Inflammatory macrophage treated with lipopolysaccharide for 1 hour (primary cell): Measurements from ENCODE around the gene AEN.
"Not testable (repeated sequence)": the region's sequence is repeated elsewhere in the genome, so short reads cannot be mapped to it uniquely, and the experiment has no call there.

Experiments
- DNase-seq, 2 donors: peaks; one replicate each; pipeline ENCODE4 v3.0.0-alpha.2; 2020 to 2022

Gene AEN

DNA sequence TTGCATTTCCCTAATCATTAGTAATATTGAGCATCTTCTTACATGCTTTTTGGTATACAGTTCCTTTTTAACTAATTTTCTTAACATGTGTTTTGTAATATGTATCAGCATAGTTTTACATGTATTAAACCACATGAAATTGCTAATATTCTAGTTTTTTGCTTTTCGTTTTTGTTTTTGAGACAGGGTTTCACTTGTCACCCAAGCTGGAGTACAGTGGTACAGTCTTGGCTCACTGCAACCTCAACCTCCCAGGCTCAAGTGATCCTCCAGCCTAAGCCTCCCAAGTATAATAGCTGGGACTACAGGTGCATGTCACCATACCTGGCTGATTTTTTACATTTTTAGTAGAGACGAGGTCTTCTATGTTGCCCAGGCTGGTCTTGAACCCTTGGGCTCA, 13.3 kb downstream of the AEN start:
- DNase-seq, result no peak

DNA sequence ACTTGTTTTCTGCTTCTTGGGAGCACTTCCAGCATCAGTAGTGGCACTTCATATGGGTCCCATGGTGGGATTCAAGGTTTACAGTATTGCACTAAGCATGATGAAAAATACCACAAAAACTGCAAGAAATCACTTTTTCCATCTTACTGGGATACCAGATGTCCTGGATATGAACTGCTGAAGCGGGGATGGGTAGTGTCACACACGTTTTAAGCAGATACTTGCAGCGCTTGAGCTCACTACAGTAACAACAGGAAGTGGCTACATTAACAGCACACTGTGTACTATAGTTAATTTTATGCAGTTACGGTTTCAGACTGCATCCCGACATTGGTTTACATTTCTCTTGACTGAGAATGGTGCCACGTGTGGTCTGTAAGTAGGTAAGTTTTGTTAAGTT, 14.2 kb downstream of the AEN start:
- no peak for DNase-seq

DNA sequence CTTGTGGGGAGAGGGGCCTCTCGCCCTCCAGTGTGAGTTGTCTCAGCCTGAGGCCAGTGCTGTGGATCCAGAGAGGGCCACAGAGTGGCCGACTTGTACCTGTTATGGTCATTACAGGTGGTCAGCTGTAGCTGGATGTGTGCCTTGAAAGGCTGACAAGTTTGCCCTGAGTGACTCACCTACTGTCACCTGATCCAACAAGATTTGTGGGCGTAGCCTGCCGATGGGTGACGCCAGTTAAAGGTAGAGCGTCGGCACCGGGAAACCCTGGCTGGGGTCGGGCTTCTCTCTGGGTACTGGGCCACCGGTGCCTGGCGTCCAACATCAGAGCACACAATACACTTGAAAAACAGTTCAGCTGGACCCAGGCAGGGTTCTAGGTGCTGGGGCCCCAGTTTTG, 14.9 kb downstream of the AEN start:
- no peak for DNase-seq

DNA sequence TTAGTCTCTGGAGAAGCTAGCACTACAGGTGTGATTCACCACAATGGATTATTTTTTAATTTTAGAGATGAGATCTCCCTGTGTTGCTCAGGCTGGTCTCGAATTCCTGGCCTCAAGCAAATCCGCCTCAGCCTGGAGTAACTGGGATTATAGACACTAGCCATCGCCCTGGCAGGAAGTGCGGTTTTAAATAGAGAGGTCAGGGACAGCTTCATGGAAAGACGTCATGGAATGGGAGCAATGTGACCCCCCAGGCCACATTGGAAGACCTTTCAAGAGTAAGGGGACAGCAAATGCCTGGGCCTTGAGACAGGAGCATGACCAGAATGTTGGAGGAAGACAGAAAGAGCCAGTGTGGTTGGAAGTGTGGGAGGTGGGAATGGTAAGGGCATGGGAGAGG, 15.5 kb downstream of the AEN start:
- no peak for DNase-seq

DNA sequence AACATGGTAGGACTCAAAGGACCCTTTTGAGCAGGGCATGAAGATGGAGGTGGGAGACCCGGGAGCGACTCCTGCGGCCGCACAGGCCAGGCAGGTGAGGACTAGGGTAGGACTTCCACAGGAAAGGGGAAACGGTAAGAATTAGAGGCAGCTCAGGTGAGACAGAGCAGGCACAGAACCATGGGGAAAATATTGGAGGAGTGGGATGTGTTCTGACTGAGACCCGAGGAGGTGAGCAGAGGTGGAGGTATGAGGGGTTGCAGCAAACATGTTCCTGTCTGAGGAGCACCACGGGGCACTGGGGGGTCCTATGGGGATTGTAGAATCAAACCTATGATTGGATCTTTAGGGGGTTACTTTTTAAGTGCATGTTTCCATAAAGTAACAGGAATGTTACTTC, 16.3 kb downstream of the AEN start:
- DNase-seq, result no peak

DNA sequence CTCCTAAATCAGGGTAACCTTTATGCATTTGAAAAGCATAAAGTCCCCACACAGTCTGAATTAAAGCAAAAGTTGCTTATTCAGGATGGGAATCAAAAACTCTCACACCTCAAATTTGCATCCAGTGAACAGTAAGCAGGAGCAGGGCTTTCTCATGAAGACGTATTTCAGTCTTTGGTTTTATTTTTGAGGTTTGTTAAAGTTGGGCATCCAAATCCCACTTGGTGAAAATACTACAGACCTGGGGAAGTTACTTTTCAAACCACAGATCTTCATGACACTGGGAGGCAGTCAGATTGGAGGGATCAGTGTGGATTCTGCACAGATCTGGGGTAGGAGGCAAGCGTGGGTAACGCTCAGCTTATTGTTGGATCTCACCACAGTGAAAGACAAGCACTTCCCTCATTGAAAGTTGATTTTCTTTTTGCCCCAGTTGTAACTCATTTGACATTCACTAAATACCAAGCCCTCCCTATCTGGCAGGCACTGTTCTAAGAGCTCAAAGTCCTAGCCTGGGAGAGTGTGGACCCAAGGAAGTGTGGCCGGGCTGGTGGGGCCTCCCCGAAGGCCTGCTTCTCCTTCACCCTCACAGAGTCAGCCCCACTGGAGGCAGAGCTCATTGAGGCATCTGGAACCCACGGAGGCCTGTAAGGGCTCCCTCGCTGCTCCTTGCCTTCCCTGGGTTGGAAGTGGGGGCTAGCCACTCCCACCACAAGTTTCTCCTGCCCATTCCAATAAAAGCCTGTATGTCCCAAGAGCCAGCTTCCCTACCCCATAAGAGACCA, 16.9 kb downstream of the AEN start:
- no peak for DNase-seq

DNA sequence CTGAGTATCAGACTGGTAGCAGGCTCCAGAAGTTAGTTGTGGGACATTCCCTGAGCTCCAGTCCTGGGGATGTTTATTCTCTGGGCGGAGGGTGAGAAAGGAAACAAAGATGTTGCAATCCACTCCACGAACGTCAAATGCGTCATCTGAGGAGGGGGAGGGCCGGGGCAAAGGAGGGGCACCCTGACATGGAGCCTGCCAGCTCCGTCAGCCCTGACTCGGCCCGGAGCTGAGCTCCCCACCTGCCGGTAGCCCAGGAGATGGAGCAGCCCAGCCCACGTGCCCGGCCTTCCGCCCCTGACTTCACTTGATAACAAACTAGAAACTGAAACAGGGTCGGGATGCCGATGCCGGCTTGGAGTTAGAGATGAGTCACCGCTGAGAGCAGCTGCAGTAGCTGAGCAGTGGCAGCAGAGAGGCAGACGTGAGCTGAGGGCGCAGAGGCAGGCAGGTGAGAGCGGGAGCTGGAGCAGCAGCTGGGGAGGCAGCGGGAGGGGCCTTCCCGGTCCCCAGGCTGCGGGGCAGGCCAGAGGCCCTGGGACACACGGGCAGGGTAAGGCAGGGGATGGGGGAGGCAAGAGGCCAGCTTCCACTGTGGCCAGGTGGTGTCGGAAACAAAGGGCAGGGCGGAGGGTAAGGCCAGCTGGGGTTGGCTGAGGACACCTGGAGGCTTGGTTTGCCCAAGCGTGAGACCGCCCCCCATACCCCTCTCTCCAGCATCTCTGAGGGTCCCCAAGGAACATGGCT, 17.7 kb downstream of the AEN start, which contains the start of gene ISG20:
TSS of gene ISG20 (plus strand) at position 391 of the 747 bp plus-strand sequence. CDS start at position 742, 351 bp downstream.
- peak; percentile 86 to 98 for DNase-seq

DNA sequence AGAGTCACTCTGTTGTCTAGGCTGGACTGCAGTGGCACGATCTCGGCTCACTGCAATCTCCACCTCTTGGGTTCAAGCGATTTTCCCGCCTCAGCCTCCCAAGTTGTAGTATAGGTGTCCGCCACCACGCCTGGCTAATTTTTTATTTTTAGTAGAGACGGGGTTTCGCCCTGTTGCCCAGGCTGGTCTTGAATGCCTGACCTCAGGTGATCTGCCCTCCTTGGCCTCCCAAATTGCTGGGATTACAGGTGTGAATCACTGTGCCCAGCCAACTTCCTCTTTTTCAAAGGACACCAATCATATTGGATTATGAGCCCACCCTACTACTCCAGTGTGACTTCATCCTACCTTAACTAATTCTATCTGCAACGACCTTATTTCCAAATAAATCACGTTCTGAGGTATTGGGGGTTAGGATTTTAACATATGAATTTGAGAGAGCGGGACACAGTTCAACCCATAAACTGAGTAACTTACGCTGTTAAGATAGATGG, 20.9 kb downstream of the AEN start:
- no peak for DNase-seq

DNA sequence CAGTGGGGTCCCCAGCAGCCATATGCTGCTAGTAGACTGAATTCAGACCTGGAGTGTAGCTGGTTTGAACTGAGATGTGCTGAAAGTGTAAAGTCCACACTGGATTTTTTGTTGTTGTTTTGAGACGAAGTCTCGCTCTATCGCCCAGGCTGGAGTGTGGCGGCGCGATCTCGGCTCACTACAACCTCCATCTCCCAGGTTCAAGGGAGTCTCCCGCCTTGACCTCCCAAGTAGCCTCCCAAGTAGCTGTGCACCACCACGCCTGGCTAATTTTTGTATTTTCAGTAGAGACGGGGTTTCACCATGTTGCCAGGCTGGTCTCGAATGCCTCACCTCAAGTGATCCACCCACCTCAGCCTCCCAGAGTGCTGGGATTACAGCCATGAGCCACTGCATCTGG, 21.4 kb downstream of the AEN start:
- not testable (repeated sequence) for DNase-seq

DNA sequence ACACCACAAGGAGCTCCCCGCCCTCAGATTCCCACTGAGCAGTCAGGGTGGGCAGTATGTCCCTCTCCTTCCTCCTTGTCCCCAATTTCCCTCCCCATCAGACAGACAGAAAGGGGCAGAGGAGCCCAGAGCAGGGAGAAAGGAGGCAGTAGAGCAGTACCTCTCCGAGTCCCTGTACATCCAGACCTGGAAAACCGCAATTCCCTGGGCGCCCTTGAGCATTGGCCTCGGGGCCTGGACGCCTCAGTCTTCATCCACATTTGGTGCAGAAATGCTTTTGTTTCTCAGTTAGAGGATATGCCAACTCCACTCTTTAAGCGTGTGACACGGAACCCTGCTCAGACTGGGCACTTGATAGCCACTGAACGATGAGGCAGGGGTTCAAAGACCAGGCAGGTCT, 23.6 kb downstream of the AEN start:
- DNase-seq, result no peak

DNA sequence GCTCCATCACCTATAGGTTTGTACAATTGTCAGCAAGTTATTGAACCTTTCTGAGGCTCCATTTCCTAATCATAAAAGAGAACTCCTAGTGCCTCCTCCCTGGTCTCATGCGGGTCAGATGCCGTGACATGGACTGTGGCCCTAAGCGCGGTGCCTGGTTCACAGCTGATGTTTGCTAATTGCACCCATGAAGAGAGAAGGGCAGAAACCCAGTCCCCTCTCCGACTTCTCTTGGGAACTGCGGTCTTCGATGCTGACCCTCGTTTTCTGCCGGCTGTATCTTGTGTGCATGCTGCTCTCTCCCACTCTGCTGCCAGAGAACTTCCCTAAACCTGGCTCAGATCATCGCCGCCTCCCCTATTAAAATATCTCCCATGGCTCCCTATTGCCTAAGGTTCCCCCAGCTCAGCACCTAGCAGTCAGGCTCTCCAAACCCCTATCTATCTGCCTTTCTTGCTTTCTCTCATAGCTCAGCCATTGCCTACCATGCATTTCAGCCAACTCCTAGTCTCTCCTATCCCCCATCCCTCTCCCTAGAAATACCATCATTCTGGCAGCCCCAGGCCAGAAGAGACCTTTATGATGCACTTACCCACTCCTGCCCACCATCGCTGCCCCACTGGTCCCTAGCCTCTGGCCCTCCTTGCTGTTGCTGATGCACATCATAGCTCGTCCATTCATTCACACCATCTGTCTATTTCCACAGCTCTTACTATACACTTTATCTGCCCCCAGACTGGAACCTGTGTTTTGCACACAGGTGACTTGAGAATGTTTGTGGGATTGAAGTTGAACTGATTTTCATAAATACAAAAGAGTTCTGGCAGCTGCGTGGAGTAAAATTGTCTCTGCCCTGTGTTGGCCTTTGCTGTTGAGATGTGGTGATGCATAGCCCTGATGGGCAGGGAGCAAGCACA, 24.3 kb downstream of the AEN start:
- DNase-seq, result no peak

DNA sequence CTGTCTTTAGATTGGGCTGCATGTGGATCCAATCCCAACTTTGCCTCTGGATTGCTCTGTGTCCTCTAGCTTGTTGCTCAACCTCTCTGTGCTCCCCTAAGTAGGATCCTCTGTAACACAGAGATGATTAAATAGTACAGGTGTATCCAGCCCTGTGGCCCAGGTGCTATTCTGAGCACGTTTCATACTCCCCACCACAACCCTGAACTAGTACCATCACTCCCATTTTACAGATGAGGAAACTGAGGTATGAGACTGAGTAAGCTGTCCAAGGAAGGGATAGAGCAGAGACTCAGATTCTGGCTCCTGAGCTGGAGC, 24.9 kb downstream of the AEN start:
- DNase-seq, result no peak

DNA sequence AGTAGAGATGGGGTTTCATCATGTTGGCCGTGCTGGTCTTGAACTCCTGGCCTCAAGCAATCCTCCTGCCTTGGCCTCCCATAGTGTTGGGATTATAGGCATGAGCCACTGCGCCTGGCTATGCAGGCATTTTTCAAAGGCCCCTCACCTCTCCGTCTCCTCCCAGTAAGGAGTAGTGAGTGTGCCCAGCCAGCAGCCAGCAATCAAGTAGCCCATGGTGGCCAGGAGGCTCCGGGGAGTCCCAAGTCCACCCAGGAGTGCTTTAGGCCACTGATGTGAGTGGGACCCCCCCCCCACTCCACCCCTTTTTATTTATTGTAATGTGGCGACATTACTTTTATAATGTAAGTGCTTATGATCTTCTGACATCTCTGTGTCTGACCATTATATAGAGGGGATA, 25.8 kb downstream of the AEN start:
- no peak for DNase-seq

DNA sequence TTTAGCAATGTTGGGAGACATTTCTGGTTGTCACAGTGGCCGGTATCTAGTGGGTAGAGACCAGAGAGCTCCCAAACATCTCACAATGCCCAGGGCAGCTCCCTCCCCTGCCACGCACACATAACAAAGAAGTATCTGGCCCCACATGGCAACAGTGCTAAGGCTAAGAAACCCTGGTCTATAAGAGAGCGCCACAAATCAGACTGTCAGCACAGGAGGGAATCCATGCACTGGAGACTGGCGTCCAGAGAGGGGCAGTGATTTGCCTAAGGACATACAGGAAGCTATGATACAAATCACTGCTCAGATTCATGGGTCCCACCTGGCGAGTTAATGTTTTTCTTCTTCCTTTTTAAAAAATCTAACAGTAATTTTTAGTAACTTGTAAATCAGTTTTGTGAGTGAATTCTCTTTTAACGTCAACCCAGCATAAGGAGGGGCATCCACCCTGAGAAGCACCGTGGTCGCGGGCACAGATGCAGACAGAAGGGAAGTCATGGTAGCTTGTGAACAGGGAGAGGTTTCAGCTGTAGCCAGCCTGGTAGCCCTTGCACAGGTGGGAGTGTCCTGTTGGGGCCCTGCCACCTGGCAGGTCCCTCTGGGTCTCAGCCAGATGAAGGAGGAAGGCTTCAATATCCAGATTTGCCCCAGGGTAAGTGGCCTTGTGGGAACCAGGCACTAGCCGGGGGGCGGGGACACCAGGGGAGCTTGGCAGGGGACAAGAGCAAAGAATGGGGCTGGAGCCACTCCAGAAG, 26.4 kb downstream of the AEN start:
- no peak for DNase-seq

DNA sequence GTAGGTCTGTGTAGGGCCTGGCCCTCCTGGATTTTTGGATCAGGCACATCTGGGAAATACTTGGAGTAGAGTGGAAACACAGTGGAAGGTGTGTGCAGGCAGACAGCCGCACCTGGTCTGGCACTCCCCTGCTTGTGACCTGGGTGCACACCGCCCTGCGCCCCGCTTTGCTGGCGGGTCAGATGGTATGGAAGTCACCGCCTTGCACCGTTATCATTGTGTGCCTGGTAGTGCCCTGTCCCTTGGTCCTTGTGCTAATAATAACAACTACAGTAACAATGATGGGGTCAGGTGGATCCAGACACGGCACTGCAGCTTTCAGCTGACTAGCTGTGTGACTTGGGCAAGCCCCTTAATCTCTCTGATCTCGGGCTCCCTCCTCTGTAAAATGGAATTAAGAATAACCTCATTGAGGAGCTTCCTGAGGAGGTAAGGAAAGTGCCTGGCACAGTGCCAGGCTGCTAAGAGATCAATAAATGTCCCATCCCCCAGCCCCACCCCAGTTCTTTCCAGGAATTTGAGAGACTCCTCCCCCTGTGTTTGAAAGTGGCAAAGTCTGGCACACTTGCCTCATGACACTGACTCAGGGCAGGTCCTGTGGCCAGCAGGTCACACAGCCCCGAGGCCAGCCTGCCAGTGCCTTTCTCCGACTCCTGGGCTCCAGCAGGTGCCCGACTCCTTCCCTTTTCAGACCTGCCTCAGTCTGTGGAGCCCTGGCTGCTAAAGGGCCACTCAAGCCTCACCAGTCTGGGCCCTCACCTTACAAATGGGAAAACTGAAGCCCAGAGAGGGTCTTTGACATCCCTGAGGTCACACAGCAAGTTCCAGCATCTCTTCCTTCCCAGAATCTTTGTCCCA, 27.4 kb downstream of the AEN start:
- no peak for DNase-seq

DNA sequence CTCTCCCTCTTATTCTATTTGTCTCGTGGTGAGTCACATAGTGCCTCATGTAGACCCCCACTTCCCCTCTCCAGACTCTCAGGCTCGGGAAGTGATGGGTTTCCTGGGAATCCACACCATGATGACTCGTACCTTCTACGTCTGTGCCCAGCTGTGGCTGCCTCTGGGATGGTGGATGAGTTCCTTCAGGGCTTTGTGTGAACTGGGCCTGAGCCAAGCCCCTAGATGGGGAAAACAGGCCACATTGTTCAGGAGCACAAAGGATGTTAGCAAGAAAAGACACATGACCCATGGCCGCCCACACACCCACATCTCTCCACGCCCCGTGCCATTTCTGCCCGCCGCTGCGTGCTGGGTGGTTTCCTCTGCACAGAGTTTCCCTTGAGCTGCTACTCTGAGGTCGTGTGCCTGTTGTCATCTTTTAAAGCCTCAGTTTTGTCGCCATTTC, 28.2 kb downstream of the AEN start:
- peak; percentile 25 to 55 for DNase-seq

DNA sequence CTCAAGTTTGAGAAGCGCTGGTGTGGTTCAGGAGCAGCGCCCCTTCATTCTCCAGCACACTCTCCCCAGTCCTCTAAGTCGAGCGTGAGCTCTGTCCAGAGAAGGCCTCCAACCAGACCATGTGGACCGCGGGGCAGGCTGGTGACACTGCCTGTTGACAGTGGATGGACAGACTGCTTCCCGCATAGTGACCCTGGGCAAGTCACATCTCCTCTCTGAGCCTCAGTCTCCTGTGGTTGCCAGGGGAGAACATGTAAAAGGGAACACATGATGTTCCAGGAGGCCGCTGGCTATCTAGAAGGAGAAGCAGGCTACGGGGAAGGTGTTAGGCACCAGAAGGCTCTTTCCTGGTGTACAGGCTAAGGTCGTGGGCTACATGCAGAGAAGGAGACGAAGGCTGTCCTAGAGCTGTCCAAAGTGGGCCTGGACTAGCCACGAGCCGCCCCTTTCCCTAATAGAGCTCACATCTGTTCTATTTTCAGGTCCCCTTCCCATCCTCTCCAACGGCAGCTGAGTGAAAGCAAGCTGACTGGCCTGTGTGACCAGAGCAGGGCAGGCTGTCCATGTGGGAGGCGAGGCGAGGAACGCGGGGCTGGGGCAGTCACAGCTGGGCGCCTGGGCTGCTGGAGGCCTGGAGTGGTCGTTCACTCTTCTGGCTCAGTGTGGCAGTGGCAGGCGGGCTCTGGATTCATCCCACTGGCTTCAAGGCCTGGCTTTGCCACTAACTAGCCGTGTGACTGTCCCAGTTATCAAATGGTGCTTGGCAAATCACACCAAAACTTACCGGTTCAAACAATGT, 28.8 kb downstream of the AEN start:
- DNase-seq, result no peak

DNA sequence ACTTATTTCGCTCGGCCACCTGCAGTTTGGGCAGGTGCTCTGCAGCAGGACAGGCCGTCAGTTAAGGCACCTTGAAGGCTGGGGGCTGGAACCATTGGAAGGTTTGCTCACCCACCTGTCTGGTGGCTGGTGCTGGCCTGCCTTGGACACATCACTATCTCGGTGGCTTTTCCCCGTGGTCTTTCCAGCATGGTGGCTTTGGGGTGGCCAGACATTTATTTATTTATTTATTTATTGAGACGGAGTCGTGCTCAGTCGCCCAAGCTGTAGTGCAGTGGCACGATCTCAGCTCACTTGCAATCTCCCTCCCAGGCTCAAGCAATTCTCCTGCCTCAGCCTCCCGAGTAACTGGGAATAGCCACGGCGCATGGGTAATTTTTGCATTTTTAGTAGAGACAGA, 29.4 kb downstream of the AEN start:
- DNase-seq, result no peak

DNA sequence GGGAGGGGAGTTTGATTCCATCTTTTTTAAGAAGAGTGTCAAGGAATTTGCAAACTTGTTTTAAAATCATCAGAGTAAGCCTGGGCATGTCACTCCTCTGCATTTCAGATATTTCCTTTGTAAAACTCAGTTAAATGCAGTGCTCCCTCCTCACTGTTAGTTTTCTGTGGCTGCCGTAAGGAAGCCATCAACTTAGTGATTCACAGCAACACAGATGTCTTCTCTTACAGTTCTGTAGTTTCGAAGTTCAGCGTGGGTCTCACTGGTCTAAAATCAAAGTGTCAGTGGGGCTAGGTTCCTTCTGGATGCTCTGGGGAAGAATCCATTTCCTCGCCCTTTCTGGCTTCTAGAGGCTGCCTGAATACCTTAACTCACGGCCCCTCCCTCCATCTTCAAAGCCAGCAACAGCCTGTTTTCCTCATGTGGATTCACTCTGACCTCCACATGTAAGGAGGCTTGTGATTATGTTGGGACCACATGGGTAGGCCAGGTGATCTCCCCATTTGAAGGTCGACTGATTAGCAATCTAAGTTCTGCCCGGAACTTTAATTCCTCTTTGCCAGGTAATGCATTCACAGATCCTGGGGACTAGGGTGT, 30.1 kb downstream of the AEN start:
- no peak for DNase-seq

DNA sequence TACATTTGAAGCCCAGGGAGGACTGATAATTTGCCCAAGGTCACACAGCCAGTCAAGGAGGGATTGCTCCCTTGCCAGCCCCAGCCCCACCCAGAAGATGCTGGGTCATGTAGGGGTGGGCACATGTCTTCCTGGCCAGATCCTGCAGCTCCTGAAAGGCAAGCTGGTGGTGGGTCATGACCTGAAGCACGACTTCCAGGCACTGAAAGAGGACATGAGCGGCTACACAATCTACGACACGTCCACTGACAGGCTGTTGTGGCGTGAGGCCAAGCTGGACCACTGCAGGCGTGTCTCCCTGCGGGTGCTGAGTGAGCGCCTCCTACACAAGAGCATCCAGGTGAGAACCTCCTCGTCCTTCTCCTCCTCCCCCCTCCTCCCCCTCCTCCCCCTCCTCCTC, 30.8 kb downstream of the AEN start:
- no peak for DNase-seq
